ENCODE results near the gene RAB11FIP4.

RAB11FIP4 gene

GRCh38 chr17:31459716-31460115 is 68.2 kb downstream of the RAB11FIP4 start:
- DNase-seq (ENCODE audit: low read depth) = no peak

- DNase-seq (ENCODE audit: low read depth) = no peak
Observed at GRCh38 chr17:31460226-31460721, 68.8 kb downstream of the RAB11FIP4 start.

GRCh38 chr17:31461227-31461810 is 69.8 kb downstream of the RAB11FIP4 start:
- DNase-seq (ENCODE audit: low read depth) = no peak

- no peak for DNase-seq (ENCODE audit: low read depth)
Observed at GRCh38 chr17:31462261-31462660, 70.8 kb downstream of the RAB11FIP4 start.

- no peak for DNase-seq (ENCODE audit: low read depth)
Observed at GRCh38 chr17:31466096-31466760, 74.8 kb downstream of the RAB11FIP4 start.

- no peak for DNase-seq (ENCODE audit: low read depth)
Observed at GRCh38 chr17:31467502-31468256, 76.2 kb downstream of the RAB11FIP4 start.

- no peak for DNase-seq (ENCODE audit: low read depth)
Observed at GRCh38 chr17:31469959-31470358, 78.5 kb downstream of the RAB11FIP4 start.

- no peak for DNase-seq (ENCODE audit: low read depth)
Observed at GRCh38 chr17:31470592-31470991, 79.1 kb downstream of the RAB11FIP4 start.

GRCh38 chr17:31472137-31472536 is 80.7 kb downstream of the RAB11FIP4 start:
- DNase-seq (ENCODE audit: low read depth) = no peak

- no peak for DNase-seq (ENCODE audit: low read depth)
Observed at GRCh38 chr17:31475378-31476162, 84.1 kb downstream of the RAB11FIP4 start.

GRCh38 chr17:31476525-31477416 is 85.3 kb downstream of the RAB11FIP4 start:
- no peak for DNase-seq (ENCODE audit: low read depth)

GRCh38 chr17:31477417-31478055 is 86.1 kb downstream of the RAB11FIP4 start:
- no peak for DNase-seq (ENCODE audit: low read depth)

GRCh38 chr17:31479062-31479408 is 87.6 kb downstream of the RAB11FIP4 start:
- no peak for DNase-seq (ENCODE audit: low read depth)

GRCh38 chr17:31479524-31479923 is 88.0 kb downstream of the RAB11FIP4 start:
- DNase-seq (ENCODE audit: low read depth) = no peak

GRCh38 chr17:31480067-31480466 is 88.6 kb downstream of the RAB11FIP4 start:
- DNase-seq (ENCODE audit: low read depth) = no peak

GRCh38 chr17:31480904-31481782 is 89.7 kb downstream of the RAB11FIP4 start:
- DNase-seq (ENCODE audit: low read depth) = no peak

- DNase-seq (ENCODE audit: low read depth) = no peak
Observed at GRCh38 chr17:31481783-31482081, 90.3 kb downstream of the RAB11FIP4 start.

GRCh38 chr17:31484821-31485220 is 93.3 kb downstream of the RAB11FIP4 start:
- DNase-seq (ENCODE audit: low read depth) = no peak

GRCh38 chr17:31486351-31487062 is 95.0 kb downstream of the RAB11FIP4 start:
- no peak for DNase-seq (ENCODE audit: low read depth)
